ENCODE measurements around the gene NISCH.

Gene NISCH

DNA sequence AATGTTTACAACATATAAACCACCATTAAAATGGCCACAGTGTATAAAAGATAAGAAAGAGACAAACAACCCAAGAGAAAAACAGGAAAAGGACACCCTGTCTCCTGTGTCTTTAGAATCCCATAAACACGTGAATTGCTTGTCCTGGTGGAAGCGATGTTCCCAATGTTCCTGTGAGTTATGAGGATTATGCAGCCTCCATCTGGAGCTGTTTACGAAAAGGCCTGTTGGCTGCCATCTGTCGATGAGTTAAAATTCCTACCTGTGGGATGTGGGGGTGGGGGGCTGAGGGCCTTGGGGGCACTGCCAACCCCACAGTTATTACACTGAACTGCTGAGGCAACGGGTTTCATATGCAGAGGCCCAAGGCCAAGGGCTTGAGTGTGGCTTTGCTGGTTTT is 13.6 kb downstream of the NISCH start:
- H3K9me3 ChIP-seq (ENCODE audit: control insufficient read depth, low read depth, low read length) = no peaks in the 10 kb centered on the region
- no peaks in the 10 kb centered on the region for H3K27me3 ChIP-seq (ENCODE audit: control insufficient read depth, insufficient read depth, low read length)
- no peak overlapping the region for H3K9ac ChIP-seq (ENCODE audit: low read length)
- H3K36me3 ChIP-seq (ENCODE audit: control insufficient read depth, low read depth, low read length) = peaks cover 32% of the 10 kb centered on the region
- H3K4me1 ChIP-seq (ENCODE audit: control insufficient read depth, low read depth, low read length) = no peaks in the 10 kb centered on the region
- H3K27ac ChIP-seq (ENCODE audit: low read length) = no peak overlapping the region
- H3K4me3 ChIP-seq (ENCODE audit: low read length) = no peak overlapping the region

DNA sequence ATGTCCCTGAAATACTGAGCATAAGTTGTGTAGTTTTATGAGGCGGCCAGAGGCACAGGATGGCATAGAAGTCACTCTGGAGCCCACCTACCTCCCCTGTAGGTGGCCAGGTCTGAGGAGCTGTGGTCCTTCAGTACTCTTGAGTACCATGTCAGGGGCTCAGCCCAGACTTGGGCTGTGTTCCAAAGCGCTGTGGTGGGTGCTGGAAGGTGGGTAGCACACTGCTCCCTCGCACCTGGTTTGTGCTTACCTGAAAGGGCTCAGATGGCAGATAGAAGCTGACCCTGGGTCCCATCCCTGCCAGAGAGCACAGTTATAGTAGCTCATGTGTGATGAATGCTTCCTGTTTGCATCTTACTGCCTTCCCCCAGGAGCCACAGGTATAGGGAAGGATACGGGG is 15.5 kb downstream of the NISCH start:
- H3K4me1 ChIP-seq (ENCODE audit: control insufficient read depth, low read depth, low read length) = no peaks in the 10 kb centered on the region
- H3K27me3 ChIP-seq (ENCODE audit: control insufficient read depth, insufficient read depth, low read length) = no peaks in the 10 kb centered on the region
- H3K9ac ChIP-seq (ENCODE audit: low read length) = no peak overlapping the region
- no peaks in the 10 kb centered on the region for H3K9me3 ChIP-seq (ENCODE audit: control insufficient read depth, low read depth, low read length)
- H3K36me3 ChIP-seq (ENCODE audit: control insufficient read depth, low read depth, low read length) = peaks cover 46% of the 10 kb centered on the region
- no peak overlapping the region for H3K27ac ChIP-seq (ENCODE audit: low read length)
- no peak overlapping the region for H3K4me3 ChIP-seq (ENCODE audit: low read length)

GRCh38 chr3:52471371-52472238 is 16.2 kb downstream of the NISCH start:
- peaks cover 53% of the 10 kb centered on the region for H3K36me3 ChIP-seq (ENCODE audit: control insufficient read depth, low read depth, low read length)
- H3K27me3 ChIP-seq (ENCODE audit: control insufficient read depth, insufficient read depth, low read length) = no peaks in the 10 kb centered on the region
- H3K4me3 ChIP-seq (ENCODE audit: low read length) = no peak overlapping the region
- H3K27ac ChIP-seq (ENCODE audit: low read length) = no peak overlapping the region
- H3K9ac ChIP-seq (ENCODE audit: low read length) = no peak overlapping the region
- H3K9me3 ChIP-seq (ENCODE audit: control insufficient read depth, low read depth, low read length) = no peaks in the 10 kb centered on the region
- H3K4me1 ChIP-seq (ENCODE audit: control insufficient read depth, low read depth, low read length) = no peaks in the 10 kb centered on the region

- no peak overlapping the region for H3K4me3 ChIP-seq (ENCODE audit: low read length)
- no peaks in the 10 kb centered on the region for H3K4me1 ChIP-seq (ENCODE audit: control insufficient read depth, low read depth, low read length)
- H3K9ac ChIP-seq (ENCODE audit: low read length) = no peak overlapping the region
- no peaks in the 10 kb centered on the region for H3K9me3 ChIP-seq (ENCODE audit: control insufficient read depth, low read depth, low read length)
- H3K27me3 ChIP-seq (ENCODE audit: control insufficient read depth, insufficient read depth, low read length) = no peaks in the 10 kb centered on the region
- no peak overlapping the region for H3K27ac ChIP-seq (ENCODE audit: low read length)
- H3K36me3 ChIP-seq (ENCODE audit: control insufficient read depth, low read depth, low read length) = peaks cover 61% of the 10 kb centered on the region
These were observed 17.0 kb downstream of the NISCH start for GRCh38 chr3:52472239-52473000.

DNA sequence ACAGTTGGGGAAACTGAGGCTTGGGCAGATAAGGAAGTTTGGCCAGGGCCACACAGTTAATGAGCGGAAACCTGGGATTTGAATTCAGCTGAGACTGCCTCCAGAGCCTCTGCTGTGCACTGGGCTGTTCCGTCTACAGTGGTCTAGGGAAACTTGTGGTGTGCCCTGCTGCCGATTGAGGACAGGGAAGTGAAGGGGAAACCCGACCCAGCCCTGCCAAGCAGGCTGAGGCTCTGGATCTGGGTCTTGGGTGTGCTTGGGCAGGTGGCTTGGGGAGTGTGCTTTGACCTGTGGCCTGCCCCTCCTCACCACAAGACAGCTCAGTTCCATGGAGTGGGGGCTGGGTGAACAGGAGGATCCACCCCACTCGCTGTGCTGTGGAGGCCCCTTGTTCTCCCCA is 17.6 kb downstream of the NISCH start:
- H3K27ac ChIP-seq (ENCODE audit: low read length) = no peak overlapping the region
- H3K9me3 ChIP-seq (ENCODE audit: control insufficient read depth, low read depth, low read length) = no peaks in the 10 kb centered on the region
- H3K36me3 ChIP-seq (ENCODE audit: control insufficient read depth, low read depth, low read length) = peaks cover 63% of the 10 kb centered on the region
- H3K4me1 ChIP-seq (ENCODE audit: control insufficient read depth, low read depth, low read length) = no peaks in the 10 kb centered on the region
- H3K4me3 ChIP-seq (ENCODE audit: low read length) = no peak overlapping the region
- H3K27me3 ChIP-seq (ENCODE audit: control insufficient read depth, insufficient read depth, low read length) = no peaks in the 10 kb centered on the region
- H3K9ac ChIP-seq (ENCODE audit: low read length) = no peak overlapping the region

DNA sequence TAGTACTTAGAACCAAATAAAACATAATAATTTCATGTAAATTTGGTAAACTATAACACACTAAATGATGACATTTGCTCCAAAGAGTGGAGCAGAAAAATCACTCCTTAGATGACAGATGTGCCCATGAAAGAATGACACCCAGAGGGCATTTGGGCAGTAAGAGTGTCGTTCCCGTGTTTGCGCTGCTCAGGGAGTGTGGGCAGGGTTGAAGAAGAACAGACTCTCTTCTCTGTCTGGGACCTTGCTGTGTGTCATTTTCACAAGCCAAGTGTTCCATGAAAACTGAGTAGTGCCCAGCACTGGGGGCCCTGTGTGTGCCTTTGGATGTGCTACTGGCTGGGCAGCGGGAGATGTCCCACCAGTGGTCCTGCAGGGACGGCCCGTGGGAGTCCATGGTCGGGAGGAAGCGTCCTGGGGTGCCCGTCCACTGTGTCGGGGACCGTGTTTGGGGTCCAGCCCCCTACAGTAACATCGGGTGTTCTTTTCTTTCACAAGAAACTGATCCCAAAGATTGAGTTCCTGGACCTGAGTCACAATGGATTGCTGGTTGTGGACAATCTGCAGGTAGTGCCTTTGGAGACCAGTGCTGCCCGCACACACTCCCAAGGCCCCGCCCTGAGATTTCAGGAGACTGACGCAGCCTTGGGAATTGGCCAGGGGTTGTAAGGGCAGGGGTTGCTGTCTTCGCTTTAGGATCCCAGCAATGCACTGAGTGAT is 21.8 kb downstream of the NISCH start:
- Histone ChIP-seq H3K27me3 (ENCODE audit: control insufficient read depth, insufficient read depth, low read length) (no peaks in the 10 kb centered on the region), H3K36me3 (ENCODE audit: control insufficient read depth, low read depth, low read length) (peaks cover 91% of the 10 kb centered on the region), H3K4me3 (ENCODE audit: low read length) (no peak overlapping the region), H3K9me3 (ENCODE audit: control insufficient read depth, low read depth, low read length) (no peaks in the 10 kb centered on the region), H3K4me1 (ENCODE audit: control insufficient read depth, low read depth, low read length) (no peaks in the 10 kb centered on the region), H3K27ac (ENCODE audit: low read length) (no peak overlapping the region), H3K9ac (ENCODE audit: low read length) (no peak overlapping the region)

DNA sequence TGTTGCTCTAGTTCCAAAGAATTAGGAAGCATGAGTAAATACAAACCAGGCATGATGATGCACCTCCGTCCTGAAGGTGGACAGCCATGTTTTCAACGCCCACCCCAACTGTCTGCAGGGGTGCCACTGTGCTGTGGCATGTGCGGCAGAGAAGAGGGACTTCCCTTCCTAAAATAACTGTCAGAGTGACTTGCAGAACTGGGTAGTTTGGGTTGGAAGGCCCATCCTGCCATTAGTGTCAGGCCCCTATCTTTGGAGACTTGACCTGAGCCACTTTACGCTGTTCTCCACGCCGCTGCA is 22.3 kb downstream of the NISCH start:
- Histone ChIP-seq H3K9ac (ENCODE audit: low read length) (no peak overlapping the region), H3K9me3 (ENCODE audit: control insufficient read depth, low read depth, low read length) (no peaks in the 10 kb centered on the region), H3K36me3 (ENCODE audit: control insufficient read depth, low read depth, low read length) (peaks cover 86% of the 10 kb centered on the region), H3K27ac (ENCODE audit: low read length) (no peak overlapping the region), H3K4me1 (ENCODE audit: control insufficient read depth, low read depth, low read length) (no peaks in the 10 kb centered on the region), H3K27me3 (ENCODE audit: control insufficient read depth, insufficient read depth, low read length) (no peaks in the 10 kb centered on the region), H3K4me3 (ENCODE audit: low read length) (no peak overlapping the region)

DNA sequence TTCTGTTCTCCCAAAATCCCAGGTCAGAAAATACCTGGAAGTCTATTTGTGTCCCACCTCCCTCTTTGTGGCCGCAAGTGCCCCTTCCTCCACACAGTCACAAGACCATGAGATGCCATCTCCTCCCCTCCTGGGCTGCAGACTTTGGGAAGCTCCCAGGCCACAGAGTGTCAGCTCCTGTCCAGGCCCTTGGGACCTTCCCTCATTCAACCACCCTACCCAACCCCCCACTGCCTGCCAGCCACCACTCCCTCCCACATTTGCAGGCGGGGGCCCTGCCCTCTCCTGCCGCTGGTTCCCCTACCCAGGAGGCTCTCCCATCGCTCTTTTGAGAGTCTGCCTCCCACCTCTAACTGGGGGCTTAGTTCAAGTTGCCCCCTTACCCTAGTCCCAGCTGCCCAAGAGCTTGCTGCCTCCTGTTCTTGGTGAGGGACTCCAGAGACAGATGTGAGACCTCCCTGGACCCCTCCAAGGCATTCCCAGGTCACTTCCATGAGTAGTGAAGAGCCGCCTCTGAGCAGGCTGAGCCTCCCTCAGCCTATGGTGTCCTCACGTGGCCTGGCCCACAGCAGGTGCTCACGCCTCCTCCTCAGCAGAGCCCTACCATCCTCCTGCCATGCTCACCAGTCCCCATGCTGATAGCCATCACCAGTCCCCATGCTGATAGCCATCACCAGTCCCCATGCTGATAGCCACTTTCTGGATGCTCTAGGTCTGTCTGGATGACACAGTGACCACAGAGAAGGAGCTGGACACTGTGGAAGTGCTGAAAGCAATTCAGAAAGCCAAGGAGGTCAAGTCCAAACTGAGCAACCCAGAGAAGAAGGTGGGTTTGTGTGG is 23.9 kb downstream of the NISCH start:
- H3K27me3 ChIP-seq (ENCODE audit: control insufficient read depth, insufficient read depth, low read length) = no peaks in the 10 kb centered on the region
- H3K27ac ChIP-seq (ENCODE audit: low read length) = no peak overlapping the region
- no peaks in the 10 kb centered on the region for H3K9me3 ChIP-seq (ENCODE audit: control insufficient read depth, low read depth, low read length)
- H3K4me3 ChIP-seq (ENCODE audit: low read length) = no peak overlapping the region
- peaks cover 72% of the 10 kb centered on the region for H3K36me3 ChIP-seq (ENCODE audit: control insufficient read depth, low read depth, low read length)
- no peaks in the 10 kb centered on the region for H3K4me1 ChIP-seq (ENCODE audit: control insufficient read depth, low read depth, low read length)
- H3K9ac ChIP-seq (ENCODE audit: low read length) = no peak overlapping the region

- Histone ChIP-seq H3K27me3 (ENCODE audit: control insufficient read depth, insufficient read depth, low read length) (no peaks in the 10 kb centered on the region), H3K9me3 (ENCODE audit: control insufficient read depth, low read depth, low read length) (no peaks in the 10 kb centered on the region), H3K27ac (ENCODE audit: low read length) (no peak overlapping the region), H3K36me3 (ENCODE audit: control insufficient read depth, low read depth, low read length) (peaks cover 68% of the 10 kb centered on the region), H3K4me1 (ENCODE audit: control insufficient read depth, low read depth, low read length) (no peaks in the 10 kb centered on the region), H3K9ac (ENCODE audit: low read length) (no peak overlapping the region), H3K4me3 (ENCODE audit: low read length) (no peak overlapping the region)
These were observed 24.6 kb downstream of the NISCH start for GRCh38 chr3:52479877-52480575.

GRCh38 chr3:52480768-52481715 is 25.6 kb downstream of the NISCH start:
- H3K9me3 ChIP-seq (ENCODE audit: control insufficient read depth, low read depth, low read length) = no peaks in the 10 kb centered on the region
- H3K9ac ChIP-seq (ENCODE audit: low read length) = no peak overlapping the region
- no peaks in the 10 kb centered on the region for H3K4me1 ChIP-seq (ENCODE audit: control insufficient read depth, low read depth, low read length)
- no peaks in the 10 kb centered on the region for H3K27me3 ChIP-seq (ENCODE audit: control insufficient read depth, insufficient read depth, low read length)
- H3K4me3 ChIP-seq (ENCODE audit: low read length) = no peak overlapping the region
- H3K36me3 ChIP-seq (ENCODE audit: control insufficient read depth, low read depth, low read length) = peaks cover 58% of the 10 kb centered on the region
- H3K27ac ChIP-seq (ENCODE audit: low read length) = no peak overlapping the region
